IMR-90 (cell line): Measurements from ENCODE around the gene RELL2.

ENCODE experiments used
- CHD1 ChIP-seq: IDR thresholded peaks from 2 replicates; pipeline ENCODE4 v1.6.1; 2012; ENCODE audit warnings: low read depth, low read length, improper control_type of control experiment
- FOS ChIP-seq: fragments of 150-350 bp; IDR thresholded peaks from 2 replicates; pipeline ENCODE4 v1.6.1; 2016; ENCODE audit warnings: low read depth, low read length
- MAFK ChIP-seq: IDR thresholded peaks from 2 replicates; pipeline ENCODE4 v1.6.1; 2012; ENCODE audit warnings: low read depth, low read length, improper control_type of control experiment
- MAZ ChIP-seq: IDR thresholded peaks from 2 replicates; pipeline ENCODE4 v1.6.1; 2012; ENCODE audit warnings: low read depth, mild to moderate bottlenecking, low read length, improper control_type of control experiment, moderate library complexity, borderline replicate concordance
- MXI1 ChIP-seq: IDR thresholded peaks from 2 replicates; pipeline ENCODE4 v1.6.1; 2012; ENCODE audit warnings: low read depth, mild to moderate bottlenecking, low read length, moderate library complexity, borderline replicate concordance
- NFE2L2 ChIP-seq: fragments of 150-350 bp; IDR thresholded peaks from 2 replicates; pipeline ENCODE4 v1.6.1; 2016; ENCODE audit warnings: low read depth, mild to moderate bottlenecking, low read length
- POLR2A ChIP-seq: IDR thresholded peaks from 2 replicates; pipeline ENCODE4 v1.6.1; 2012; ENCODE audit warnings: mild to moderate bottlenecking, low read depth, low read length
- TF ChIP-seq, protein P1 (sequence below): conservative IDR thresholded peaks from 2 replicates; pipeline ENCODE4 v1.5.1; 2012; ENCODE audit warnings: mild to moderate bottlenecking, low read depth, low read length, improper control_type of control experiment
- TF ChIP-seq, protein P2 (sequence below): fragments of 150-350 bp; IDR thresholded peaks from 2 replicates; pipeline ENCODE4 v1.6.1; 2016; ENCODE audit warnings: low read depth, mild to moderate bottlenecking, low read length, moderate library complexity, borderline replicate concordance
- TF ChIP-seq, protein P3 (sequence below): fragments of 150-350 bp; IDR thresholded peaks from 2 replicates; pipeline ENCODE4 v1.6.1; 2017; ENCODE audit warnings: mild to moderate bottlenecking, antibody characterized with exemption, low read length, low read depth

DNA sequence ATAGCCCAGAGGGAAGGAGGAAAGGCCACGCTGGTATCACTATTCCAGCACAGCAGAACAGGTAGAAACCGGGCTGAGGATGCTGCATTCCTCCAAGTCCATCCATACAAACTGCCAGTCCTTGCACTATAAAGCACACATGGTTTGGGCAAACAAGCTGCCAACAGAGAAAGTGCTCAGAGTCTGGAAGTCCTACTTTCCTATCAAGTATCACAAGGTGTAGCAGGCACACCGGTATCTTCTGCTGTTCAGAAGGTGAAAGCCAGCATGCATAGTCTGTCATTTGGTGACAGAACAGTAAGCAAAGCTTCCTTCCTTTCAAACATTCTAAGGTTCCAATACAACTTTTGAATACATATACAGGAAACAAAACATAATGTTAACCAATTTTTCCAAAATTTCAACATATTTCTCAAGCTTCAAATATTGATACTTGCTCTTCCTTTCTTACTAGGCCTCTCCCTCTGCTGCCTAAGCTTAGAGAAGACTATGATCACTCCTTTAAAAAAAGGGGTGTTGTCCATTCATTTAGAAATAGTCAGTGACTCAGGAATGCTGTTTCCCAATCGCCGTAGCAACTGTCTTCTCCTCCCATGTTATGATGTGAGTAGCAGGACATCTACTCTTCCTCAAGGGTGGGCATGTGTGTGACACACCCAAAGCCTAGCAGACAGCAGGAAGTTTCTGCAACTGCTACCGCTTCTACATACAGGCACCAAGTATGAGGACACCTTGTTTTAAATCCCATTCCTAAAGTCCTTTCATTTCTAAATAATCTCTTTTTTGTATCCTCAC is 32.7 kb upstream of the RELL2 start:
- TF ChIP-seq MXI1: peak; percentile 84
- TF ChIP-seq, protein P1, sequence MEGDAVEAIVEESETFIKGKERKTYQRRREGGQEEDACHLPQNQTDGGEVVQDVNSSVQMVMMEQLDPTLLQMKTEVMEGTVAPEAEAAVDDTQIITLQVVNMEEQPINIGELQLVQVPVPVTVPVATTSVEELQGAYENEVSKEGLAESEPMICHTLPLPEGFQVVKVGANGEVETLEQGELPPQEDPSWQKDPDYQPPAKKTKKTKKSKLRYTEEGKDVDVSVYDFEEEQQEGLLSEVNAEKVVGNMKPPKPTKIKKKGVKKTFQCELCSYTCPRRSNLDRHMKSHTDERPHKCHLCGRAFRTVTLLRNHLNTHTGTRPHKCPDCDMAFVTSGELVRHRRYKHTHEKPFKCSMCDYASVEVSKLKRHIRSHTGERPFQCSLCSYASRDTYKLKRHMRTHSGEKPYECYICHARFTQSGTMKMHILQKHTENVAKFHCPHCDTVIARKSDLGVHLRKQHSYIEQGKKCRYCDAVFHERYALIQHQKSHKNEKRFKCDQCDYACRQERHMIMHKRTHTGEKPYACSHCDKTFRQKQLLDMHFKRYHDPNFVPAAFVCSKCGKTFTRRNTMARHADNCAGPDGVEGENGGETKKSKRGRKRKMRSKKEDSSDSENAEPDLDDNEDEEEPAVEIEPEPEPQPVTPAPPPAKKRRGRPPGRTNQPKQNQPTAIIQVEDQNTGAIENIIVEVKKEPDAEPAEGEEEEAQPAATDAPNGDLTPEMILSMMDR: no peak
- no peak for TF ChIP-seq POLR2A
- TF ChIP-seq, protein P2, sequence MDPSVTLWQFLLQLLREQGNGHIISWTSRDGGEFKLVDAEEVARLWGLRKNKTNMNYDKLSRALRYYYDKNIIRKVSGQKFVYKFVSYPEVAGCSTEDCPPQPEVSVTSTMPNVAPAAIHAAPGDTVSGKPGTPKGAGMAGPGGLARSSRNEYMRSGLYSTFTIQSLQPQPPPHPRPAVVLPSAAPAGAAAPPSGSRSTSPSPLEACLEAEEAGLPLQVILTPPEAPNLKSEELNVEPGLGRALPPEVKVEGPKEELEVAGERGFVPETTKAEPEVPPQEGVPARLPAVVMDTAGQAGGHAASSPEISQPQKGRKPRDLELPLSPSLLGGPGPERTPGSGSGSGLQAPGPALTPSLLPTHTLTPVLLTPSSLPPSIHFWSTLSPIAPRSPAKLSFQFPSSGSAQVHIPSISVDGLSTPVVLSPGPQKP: no peak
- 0 out of 2 replicates have a peak, but pooled peaks have one; percentile 29 for TF ChIP-seq MAZ
- TF ChIP-seq MAFK: no peak
- TF ChIP-seq CHD1: no peak
- TF ChIP-seq, protein P3, sequence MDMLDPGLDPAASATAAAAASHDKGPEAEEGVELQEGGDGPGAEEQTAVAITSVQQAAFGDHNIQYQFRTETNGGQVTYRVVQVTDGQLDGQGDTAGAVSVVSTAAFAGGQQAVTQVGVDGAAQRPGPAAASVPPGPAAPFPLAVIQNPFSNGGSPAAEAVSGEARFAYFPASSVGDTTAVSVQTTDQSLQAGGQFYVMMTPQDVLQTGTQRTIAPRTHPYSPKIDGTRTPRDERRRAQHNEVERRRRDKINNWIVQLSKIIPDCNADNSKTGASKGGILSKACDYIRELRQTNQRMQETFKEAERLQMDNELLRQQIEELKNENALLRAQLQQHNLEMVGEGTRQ: no peak
- TF ChIP-seq FOS: 0 out of 2 replicates have a peak, but pooled peaks have one; percentile 17
- no peak for TF ChIP-seq NFE2L2
